ENCODE data around the gene KCNG2. TPM values are rescaled to one million over a fixed set of nuclear protein-coding genes. Genes with fewer than 3 reads are reported as not detected.

KCNG2 gene
- total RNA-seq, 4 donors from 2014 or later = 2.3 to 3.8 (median 3.2) TPM; not detected in 1

DNA sequence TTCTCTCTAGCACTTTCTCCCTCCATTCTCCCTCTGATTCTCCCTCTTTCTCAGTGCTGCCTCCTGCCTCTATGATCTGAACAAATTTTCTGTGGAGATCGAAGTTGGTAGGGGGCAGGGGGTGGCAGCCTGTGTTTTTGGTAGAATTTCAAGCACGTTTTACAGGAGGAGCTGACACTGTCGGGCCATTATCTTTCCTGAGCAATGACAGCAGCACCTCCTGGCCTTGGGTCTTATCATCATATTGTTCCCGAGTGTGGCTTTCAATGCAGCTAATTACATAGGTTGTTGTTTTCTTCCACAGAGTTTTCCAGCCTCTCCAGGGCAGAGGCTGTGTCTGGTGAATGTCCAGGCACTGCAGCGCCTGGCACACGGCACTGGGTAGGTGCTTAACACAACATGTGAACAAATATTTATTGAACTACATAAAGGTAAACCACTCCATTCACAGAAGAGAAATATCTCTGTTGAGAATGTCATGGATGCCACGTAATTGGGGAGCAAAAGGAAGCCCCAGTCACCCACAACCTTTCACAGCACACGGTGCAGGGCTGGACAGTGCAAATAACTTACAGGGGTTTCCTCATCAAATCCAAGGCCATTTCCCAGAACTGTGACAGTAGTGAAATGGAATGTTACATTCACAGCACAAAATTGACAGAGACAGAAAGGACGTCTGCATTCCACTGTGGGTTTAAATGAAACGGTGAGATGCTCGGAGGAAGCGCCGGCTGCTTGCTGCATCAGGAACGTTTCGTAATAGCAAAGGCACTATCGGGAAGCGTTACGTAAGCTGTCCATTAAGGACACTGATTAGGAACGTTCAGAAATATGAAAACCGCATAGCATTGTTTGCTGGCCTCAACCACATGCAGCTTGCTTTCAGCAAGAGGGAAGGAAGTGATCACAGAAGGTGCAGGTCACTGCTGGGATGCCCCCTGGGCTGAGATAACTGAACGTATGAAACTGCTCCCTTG lies 6.5 kb upstream of the KCNG2 start:
- no peak overlapping the region for H3K4me3 ChIP-seq
- peaks cover 0 to 6% (median 0%) of the 10 kb centered on the region in 4 donors for H3K4me1 ChIP-seq
- no peaks in the 10 kb centered on the region for H3K9me3 ChIP-seq
- peaks cover 0 to 8% of the 10 kb centered on the region in 2 donors for H3K27me3 ChIP-seq
- peak in 1 of 3 donors; percentile 26 for DNase-seq
- no peak overlapping the region for H3K27ac ChIP-seq
- TF ChIP-seq, protein P1, sequence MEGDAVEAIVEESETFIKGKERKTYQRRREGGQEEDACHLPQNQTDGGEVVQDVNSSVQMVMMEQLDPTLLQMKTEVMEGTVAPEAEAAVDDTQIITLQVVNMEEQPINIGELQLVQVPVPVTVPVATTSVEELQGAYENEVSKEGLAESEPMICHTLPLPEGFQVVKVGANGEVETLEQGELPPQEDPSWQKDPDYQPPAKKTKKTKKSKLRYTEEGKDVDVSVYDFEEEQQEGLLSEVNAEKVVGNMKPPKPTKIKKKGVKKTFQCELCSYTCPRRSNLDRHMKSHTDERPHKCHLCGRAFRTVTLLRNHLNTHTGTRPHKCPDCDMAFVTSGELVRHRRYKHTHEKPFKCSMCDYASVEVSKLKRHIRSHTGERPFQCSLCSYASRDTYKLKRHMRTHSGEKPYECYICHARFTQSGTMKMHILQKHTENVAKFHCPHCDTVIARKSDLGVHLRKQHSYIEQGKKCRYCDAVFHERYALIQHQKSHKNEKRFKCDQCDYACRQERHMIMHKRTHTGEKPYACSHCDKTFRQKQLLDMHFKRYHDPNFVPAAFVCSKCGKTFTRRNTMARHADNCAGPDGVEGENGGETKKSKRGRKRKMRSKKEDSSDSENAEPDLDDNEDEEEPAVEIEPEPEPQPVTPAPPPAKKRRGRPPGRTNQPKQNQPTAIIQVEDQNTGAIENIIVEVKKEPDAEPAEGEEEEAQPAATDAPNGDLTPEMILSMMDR (IDR thresholded peaks at IDR 0.05) = no peak
- no peak for TF ChIP-seq POLR2A (IDR thresholded peaks at IDR 0.05)
- no peaks in the 10 kb centered on the region for H3K36me3 ChIP-seq

DNA sequence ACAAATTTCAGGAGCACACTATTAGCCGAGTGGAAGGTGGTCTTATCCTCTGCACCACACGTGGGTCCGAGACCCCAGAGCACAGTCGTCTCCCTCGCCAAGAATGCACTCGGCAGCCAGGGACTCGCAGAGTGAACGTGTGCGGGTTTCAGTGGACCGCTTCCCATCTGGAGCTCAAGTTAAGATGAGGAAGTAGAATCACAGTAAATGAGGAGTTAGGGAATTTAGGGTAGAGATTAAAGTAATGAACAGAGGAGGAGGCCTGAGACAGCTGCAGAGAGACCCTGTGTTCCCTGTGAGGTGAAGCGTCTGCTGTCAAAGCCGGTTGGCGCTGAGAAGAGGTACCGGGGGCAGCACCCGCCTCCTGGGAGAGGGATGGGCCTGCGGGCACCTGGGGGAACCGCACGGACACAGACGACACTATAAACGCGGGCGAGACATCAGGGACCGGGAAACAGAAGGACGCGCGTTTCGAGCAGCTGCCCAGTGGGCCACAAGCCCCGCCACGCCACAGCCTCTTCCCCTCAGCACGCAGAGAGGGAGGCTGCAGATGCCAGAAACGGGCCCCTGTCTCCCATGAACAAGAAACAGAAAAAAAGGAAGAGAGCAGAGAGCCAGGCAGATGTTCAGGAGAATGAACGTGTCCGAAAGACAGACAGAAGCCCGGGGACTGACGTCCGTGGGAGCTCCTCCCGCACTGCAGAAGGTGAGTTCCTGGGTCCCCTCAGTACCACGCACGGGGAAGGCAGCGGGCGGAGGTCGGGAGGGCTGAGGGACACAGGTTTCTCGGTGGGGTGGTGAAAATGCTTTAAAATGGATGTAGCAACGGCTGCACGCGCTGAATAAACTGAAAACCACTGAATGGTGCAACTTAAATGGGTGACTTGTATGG lies 5.4 kb upstream of the KCNG2 start:
- DNase-seq = peak in 1 of 3 donors; percentile 34
- Histone ChIP-seq H3K36me3 (no peaks in the 10 kb centered on the region), H3K4me3 (peak overlapping the region in 1 of 4 donors; percentile 6), H3K27ac (no peak overlapping the region), H3K4me1 (peaks cover 0 to 6% (median under 1%) of the 10 kb centered on the region in 4 donors), H3K27me3 (peaks cover 0 to 8% of the 10 kb centered on the region in 2 donors), H3K9me3 (no peaks in the 10 kb centered on the region)
- TF ChIP-seq, protein P1 (IDR thresholded peaks at IDR 0.05) = no peak
- TF ChIP-seq POLR2A (IDR thresholded peaks at IDR 0.05) = no peak

DNA sequence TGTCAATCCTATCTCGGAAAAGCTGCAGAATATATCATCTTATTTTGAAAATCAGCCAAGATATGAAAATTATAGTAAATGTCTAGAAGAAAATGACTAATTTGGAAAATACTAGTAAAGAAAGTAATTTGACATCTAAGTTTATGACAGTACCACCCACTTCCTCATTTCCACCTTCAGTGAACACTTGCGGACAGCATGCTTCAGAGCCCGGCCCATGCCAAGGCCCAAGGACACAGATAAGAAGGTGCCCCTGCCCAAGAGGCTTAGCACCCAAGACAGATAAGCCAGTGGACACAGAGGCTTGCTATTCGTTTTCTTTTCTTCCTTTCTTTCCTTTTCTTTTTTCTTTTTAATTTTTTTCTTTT lies 4.8 kb upstream of the KCNG2 start:
- Histone ChIP-seq H3K36me3 (no peaks in the 10 kb centered on the region), H3K9me3 (no peaks in the 10 kb centered on the region), H3K4me3 (peak overlapping the region in 1 of 4 donors; percentile 6), H3K27ac (no peak overlapping the region), H3K27me3 (peaks cover 0 to 6% of the 10 kb centered on the region in 2 donors), H3K4me1 (peaks cover 0 to 9% (median 3%) of the 10 kb centered on the region in 4 donors)
- DNase-seq = peak in 1 of 3 donors; percentile 35
- no peak for TF ChIP-seq POLR2A (IDR thresholded peaks at IDR 0.05)
- TF ChIP-seq, protein P1 (IDR thresholded peaks at IDR 0.05) = no peak

DNA sequence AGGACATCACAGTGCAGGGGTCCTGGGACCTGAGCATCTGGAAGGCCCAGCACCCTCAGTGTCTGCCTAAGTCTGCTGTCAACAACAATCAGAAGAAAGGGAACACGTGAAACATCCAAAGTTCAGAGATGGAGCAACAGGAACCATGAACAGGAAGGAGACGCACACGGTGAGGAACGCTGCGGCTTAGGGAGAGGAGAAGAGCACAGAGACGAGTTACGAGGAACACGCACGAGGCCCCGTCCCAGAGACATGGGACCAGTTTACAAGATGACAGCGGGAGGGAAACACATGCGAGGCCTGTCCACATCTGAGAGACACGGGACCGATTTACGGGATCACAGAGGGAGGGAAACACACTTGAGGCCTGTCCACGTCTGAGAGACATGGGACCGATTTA lies 2.9 kb upstream of the KCNG2 start:
- Histone ChIP-seq H3K27me3 (peaks cover 0 to 10% of the 10 kb centered on the region in 2 donors), H3K4me3 (no peak overlapping the region), H3K27ac (no peak overlapping the region), H3K9me3 (no peaks in the 10 kb centered on the region), H3K4me1 (peaks cover 0 to 24% (median 11%) of the 10 kb centered on the region in 4 donors), H3K36me3 (no peaks in the 10 kb centered on the region)
- peak in 1 of 3 donors; percentile 15 for DNase-seq
- no peak for TF ChIP-seq POLR2A (IDR thresholded peaks at IDR 0.05)
- TF ChIP-seq, protein P1 (IDR thresholded peaks at IDR 0.05) = no peak

DNA sequence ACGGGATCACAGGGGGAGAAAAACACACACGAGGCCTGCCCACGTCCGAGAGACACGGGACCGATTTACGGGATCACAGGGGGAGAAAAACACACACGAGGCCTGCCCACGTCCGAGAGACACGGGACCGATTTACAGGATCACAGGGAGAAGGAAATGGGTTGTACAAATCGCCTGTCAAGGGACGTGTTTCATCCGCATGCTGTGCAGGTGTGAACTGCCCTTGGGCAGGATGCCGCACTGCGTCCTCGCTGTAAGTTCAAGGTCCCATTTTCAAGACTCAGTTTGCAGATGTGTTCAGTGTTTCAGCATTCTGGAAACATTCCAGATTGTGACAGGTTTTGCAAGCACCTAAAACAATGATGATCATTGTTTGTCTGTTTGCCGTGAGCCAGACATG lies 2.3 kb upstream of the KCNG2 start:
- H3K27ac ChIP-seq = no peak overlapping the region
- DNase-seq = peak in 1 of 3 donors; percentile 7
- TF ChIP-seq, protein P1 (IDR thresholded peaks at IDR 0.05) = no peak
- TF ChIP-seq POLR2A (IDR thresholded peaks at IDR 0.05) = no peak
- H3K36me3 ChIP-seq = no peaks in the 10 kb centered on the region
- H3K4me3 ChIP-seq = no peak overlapping the region
- no peaks in the 10 kb centered on the region for H3K9me3 ChIP-seq
- peaks cover 0 to 24% (median 12%) of the 10 kb centered on the region in 4 donors for H3K4me1 ChIP-seq
- H3K27me3 ChIP-seq = peaks cover 0 to 10% of the 10 kb centered on the region in 2 donors
